Spleen (tissue), 7 donors: ENCODE data around the gene ZYG11A.

Experiments
- POLR2AphosphoS5 ChIP-seq, 3 donors: sonication (generic); formaldehyde crosslinking; IDR thresholded peaks; one replicate each; pipeline ENCODE4 v1.5.1; 2017; ENCODE audit warnings: antibody characterized with exemption in 3 of 3
- TF ChIP-seq, protein P1 (sequence below), 11 experiments: fragments of 200-600 bp in 7 of 11; fragments of 450-650 bp in 4 of 11; sonication (generic) in 4 of 11; IDR thresholded peaks in 8 of 11; conservative IDR thresholded peaks in 3 of 11; 1 replicate in 7 of 11; 2 replicates in 4 of 11; pipeline versions ENCODE4 v1.4.0 to v1.8.0; 2016 to 2021; ENCODE audit warnings: antibody characterized with exemption in 11 of 11, inconsistent platforms in 4 of 11, mild to moderate bottlenecking in 1 of 11
- donor health status: DM: no; HTN: no; CAD: no; lungs with moderate emphysema.
- donor health status: DM: no; HTN: no; CAD: no.
- donor health status: DM: no; HTN: no; CAD: no.

DNA sequence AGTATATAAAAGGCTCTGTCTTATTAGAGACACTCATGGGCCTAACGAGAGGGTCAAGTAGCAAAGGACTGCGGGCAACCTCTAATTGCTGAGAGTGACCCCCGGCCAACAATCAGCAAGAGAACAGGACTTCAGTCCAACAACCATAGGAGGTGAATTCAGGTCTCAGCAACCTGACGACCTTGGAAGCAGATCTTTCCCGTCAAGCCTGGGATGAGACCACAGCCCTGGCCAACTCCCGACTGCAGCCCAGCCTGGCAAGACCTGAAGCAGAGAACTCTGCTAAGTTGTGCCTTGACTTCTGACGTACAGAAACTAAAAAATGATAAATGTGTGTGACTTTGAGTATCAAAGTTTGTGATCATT, 73.3 kb downstream of the ZYG11A start:
- TF ChIP-seq, protein P1, sequence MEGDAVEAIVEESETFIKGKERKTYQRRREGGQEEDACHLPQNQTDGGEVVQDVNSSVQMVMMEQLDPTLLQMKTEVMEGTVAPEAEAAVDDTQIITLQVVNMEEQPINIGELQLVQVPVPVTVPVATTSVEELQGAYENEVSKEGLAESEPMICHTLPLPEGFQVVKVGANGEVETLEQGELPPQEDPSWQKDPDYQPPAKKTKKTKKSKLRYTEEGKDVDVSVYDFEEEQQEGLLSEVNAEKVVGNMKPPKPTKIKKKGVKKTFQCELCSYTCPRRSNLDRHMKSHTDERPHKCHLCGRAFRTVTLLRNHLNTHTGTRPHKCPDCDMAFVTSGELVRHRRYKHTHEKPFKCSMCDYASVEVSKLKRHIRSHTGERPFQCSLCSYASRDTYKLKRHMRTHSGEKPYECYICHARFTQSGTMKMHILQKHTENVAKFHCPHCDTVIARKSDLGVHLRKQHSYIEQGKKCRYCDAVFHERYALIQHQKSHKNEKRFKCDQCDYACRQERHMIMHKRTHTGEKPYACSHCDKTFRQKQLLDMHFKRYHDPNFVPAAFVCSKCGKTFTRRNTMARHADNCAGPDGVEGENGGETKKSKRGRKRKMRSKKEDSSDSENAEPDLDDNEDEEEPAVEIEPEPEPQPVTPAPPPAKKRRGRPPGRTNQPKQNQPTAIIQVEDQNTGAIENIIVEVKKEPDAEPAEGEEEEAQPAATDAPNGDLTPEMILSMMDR (IDR thresholded peaks at IDR 0.05 in 8 of 11, conservative IDR thresholded peaks at IDR 0.05 in 3 of 11), result no peak
- no peak for TF ChIP-seq POLR2AphosphoS5 (IDR thresholded peaks at IDR 0.05)
